ENCODE data around the gene ASB2. TPM values are rescaled to one million over a fixed set of nuclear protein-coding genes. Genes with fewer than 3 reads are reported as not detected.

Gene ASB2
- total RNA-seq, 2 experiments from 2014 or later = 2.4 to 2.5 TPM

DNA sequence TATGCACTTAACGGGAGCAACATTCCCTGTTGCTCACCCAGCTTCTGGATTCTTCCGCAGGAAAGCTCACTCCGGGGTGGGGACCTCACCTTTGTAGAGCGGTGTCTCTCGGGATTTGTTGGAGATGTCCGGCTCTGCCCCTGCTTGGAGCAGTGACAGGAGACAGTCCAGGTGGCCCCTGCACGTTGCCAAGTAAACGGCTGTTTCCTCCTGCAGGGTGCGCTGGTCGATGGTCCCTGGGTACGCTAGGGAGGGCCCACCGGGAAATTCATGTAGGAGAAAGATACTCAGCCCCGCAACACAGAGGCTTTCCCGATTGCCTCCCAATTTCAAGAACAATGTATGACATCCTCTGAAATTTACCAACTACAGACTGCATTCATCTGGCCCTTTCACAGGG is 23.1 kb downstream of the ASB2 start:
- intact Hi-C loops (cut with micrococcal nuclease) = no loop called here
- DNase-seq = no peak
- H3K36me3 Mint-ChIP-seq (ENCODE audit: low read depth) = no peaks in the 10 kb centered on the region
- no peak overlapping the region for H3K27ac Mint-ChIP-seq
- CTCF ChIA-PET = interaction anchor here (0.6 to 5.8 kb wide), 4 partner anchors 14 to 19 kb away, joined by 3 to 67 read pairs (median 6); no protein-coding TSS in a partner anchor
- no peak overlapping the region for H3K4me3 Mint-ChIP-seq
- peaks cover 68% of the 10 kb centered on the region for H3K4me1 Mint-ChIP-seq (ENCODE audit: low read depth)
- H3K27me3 Mint-ChIP-seq (ENCODE audit: low read depth) = no peaks in the 10 kb centered on the region
- H3K9me3 Mint-ChIP-seq = no peaks in the 10 kb centered on the region

DNA sequence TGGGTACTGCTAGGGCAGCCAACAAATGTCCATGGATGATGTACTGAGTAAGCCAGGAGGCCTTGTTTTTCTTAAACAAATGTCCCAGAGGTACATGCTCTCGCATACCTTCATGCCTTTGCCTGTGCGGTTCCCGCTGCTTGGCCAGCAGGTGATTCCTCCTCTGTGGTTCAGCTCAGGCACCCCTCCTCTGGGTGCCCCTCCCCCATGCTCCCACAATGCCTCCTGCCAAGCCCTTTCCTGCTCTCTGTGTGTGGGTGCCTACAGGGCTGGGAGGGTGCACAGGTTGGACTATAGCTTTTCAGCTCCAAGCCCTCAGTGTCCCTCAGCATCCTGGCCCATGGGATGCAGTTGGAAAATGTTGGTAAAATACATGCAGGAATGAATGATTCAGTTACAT is 23.5 kb downstream of the ASB2 start:
- CTCF ChIA-PET = interaction anchor here (0.6 to 5.8 kb wide), 6 partner anchors 8 to 48 kb away, joined by 3 to 67 read pairs (median 6); no protein-coding TSS in a partner anchor
- Mint-ChIP-seq H3K4me1 (ENCODE audit: low read depth) (peaks cover 64% of the 10 kb centered on the region), H3K4me3 (no peak overlapping the region), H3K36me3 (ENCODE audit: low read depth) (no peaks in the 10 kb centered on the region), H3K9me3 (no peaks in the 10 kb centered on the region), H3K27me3 (ENCODE audit: low read depth) (no peaks in the 10 kb centered on the region), H3K27ac (no peak overlapping the region)
- DNase-seq = no peak
- intact Hi-C loops (cut with micrococcal nuclease) = no loop called here

DNA sequence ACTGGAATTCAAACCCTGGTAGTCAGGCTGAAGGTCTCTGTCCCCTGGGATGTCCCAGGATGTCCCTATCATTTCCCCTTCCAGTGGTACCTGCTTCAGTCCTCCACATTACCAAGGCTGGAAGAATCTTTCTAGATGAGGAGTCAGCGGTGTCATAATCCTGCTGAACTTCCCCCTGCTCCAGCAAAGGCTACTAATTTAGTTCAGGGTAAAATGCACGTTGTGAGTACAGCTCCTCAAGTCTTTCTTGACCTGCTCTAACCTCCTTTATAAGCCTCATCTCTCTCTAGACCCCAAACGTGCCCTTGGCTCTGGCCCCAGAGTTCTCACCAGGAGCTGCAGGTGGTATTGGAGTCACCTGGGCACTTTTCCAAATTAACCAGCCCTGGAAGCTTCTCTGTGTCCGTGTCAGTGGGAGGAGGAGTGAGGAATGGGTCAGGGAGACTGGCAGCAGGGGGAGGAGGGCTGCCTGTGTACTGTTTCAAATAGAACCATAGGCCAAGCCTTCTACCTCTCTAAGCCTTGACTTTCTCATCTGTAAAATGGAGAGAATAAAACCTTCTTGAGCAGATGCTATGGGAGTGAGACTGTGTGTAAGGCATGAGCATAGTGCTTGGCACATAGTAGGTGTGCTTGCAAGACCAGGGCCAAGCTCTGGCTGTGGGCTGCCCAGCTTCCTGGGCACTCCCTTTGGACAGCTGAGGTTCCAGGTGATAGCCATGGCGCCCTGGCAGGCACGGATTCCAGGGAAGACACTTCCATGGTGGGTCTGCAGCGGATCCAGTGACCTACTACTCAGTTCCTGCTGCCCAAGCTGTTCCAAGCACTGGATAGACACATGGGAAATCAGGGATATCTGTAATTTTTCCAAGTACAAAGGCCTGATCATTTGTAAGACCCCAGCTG is 24.5 kb downstream of the ASB2 start:
- H3K4me1 Mint-ChIP-seq (ENCODE audit: low read depth) = peaks cover 54% of the 10 kb centered on the region
- CTCF ChIA-PET = interaction anchor here (1.3 to 5.8 kb wide), 6 partner anchors 9 to 49 kb away, joined by 4 to 67 read pairs (median 6); no protein-coding TSS in a partner anchor
- no peak overlapping the region for H3K4me3 Mint-ChIP-seq
- H3K27ac Mint-ChIP-seq = no peak overlapping the region
- no peak for DNase-seq
- H3K36me3 Mint-ChIP-seq (ENCODE audit: low read depth) = no peaks in the 10 kb centered on the region
- H3K27me3 Mint-ChIP-seq (ENCODE audit: low read depth) = no peaks in the 10 kb centered on the region
- no peaks in the 10 kb centered on the region for H3K9me3 Mint-ChIP-seq
- intact Hi-C loops (cut with micrococcal nuclease) = no loop called here

DNA sequence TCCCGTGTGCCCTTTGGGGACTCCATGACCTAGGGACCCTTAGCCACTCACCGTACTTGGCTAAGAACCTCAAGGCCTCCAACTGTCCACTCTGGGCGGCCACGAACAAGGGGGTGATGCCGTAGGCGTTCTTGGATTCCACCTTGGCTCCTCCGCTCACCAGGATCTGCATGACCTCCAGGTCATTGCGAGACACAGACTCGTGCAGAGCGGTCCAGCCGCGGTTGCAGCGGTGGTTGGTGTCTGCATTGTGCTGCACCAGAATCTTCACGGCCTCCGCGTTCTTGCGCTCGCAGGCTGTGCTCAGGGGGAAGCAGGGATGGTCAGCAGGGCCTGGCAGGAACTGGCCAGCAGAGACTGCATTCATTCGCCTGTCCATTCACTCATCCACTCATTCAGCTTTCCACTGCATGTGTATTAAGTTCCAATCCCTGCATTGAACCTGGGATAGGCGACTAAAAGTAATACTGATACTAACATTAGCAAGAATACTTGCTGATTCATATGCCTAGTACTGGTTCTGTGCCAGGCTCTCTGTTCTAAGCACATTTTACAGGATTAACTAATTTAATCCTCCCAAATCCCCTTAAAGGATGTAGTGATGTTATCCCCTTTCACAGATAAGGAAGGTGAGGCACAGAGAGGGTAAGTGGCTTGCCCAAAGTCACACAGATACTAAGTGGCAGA is 25.3 kb downstream of the ASB2 start:
- Mint-ChIP-seq H3K9me3 (no peaks in the 10 kb centered on the region), H3K4me3 (no peak overlapping the region), H3K27me3 (ENCODE audit: low read depth) (no peaks in the 10 kb centered on the region), H3K27ac (no peak overlapping the region), H3K4me1 (ENCODE audit: low read depth) (peaks cover 46% of the 10 kb centered on the region), H3K36me3 (ENCODE audit: low read depth) (no peaks in the 10 kb centered on the region)
- DNase-seq = no peak
- intact Hi-C loops (cut with micrococcal nuclease) = no loop called here
- CTCF ChIA-PET = interaction anchor here (1.0 to 5.8 kb wide), 6 partner anchors 10 to 50 kb away, joined by 4 to 67 read pairs (median 7); no protein-coding TSS in a partner anchor

DNA sequence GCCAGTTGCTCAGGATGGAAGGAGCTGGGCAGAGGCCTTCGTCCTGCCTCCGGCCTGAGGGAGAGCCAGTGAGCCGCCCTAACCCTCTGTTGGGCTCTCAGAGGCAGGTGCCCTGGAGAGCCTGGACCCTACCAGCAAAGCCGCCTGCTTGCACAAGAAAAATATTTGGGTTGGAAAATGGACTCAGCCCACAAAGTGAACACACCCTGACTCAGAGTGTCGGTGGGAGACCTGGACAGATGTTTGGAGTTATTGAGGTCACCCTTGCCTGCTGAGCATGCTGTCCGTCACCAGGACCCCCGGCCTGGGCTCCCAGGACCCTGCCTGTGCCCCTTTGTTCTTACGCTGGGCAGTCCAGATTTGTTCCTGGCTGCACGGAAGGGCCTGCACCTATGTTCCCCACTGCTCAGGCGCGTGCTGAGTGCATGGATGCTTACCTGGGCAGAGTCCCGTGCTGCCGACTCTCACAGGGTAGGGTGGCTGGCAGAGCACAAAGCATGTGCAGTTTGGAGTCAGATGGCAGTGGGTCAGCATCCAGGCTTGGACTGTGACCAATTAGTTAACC is 26.8 kb downstream of the ASB2 start:
- H3K27me3 Mint-ChIP-seq (ENCODE audit: low read depth) = no peaks in the 10 kb centered on the region
- no peaks in the 10 kb centered on the region for H3K36me3 Mint-ChIP-seq (ENCODE audit: low read depth)
- H3K9me3 Mint-ChIP-seq = no peaks in the 10 kb centered on the region
- CTCF ChIA-PET = interaction anchor here (1.6 to 5.8 kb wide), 2 partner anchors 10 to 52 kb away, joined by 10 to 67 read pairs; no protein-coding TSS in a partner anchor
- intact Hi-C loops (cut with micrococcal nuclease) = no loop called here
- no peak overlapping the region for H3K27ac Mint-ChIP-seq
- DNase-seq = no peak
- H3K4me3 Mint-ChIP-seq = no peak overlapping the region
- H3K4me1 Mint-ChIP-seq (ENCODE audit: low read depth) = peaks cover 32% of the 10 kb centered on the region

DNA sequence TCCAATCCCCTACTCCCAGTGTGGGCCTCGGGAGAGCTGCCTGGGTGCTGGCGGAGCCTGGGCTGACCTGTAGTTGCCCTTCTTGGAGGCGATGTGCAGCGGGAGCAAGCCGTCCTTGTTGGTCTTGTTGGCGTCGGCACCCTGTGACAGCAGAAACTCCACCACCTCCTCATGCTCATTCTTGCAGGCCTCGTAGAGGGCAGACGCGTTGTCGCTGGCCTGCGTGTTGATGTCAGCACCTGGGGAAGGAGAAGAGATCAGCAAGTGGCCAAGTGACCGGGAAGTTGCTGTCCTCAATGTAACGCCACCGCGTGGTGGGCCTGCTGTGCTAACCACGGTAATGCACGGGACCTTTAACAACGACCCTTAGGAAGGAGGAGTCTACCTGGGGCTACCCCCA is 29.1 kb downstream of the ASB2 start:
- intact Hi-C loops (cut with micrococcal nuclease) = no loop called here
- H3K36me3 Mint-ChIP-seq (ENCODE audit: low read depth) = no peaks in the 10 kb centered on the region
- DNase-seq = no peak
- CTCF ChIA-PET = interaction anchor here (1.0 to 12.8 kb wide), 3 partner anchors 10 to 22 kb away, joined by 3 to 316 read pairs (median 7); no protein-coding TSS in a partner anchor
- no peak overlapping the region for H3K27ac Mint-ChIP-seq
- no peak overlapping the region for H3K4me3 Mint-ChIP-seq
- H3K27me3 Mint-ChIP-seq (ENCODE audit: low read depth) = no peaks in the 10 kb centered on the region
- peaks cover 13% of the 10 kb centered on the region for H3K4me1 Mint-ChIP-seq (ENCODE audit: low read depth)
- H3K9me3 Mint-ChIP-seq = no peaks in the 10 kb centered on the region

DNA sequence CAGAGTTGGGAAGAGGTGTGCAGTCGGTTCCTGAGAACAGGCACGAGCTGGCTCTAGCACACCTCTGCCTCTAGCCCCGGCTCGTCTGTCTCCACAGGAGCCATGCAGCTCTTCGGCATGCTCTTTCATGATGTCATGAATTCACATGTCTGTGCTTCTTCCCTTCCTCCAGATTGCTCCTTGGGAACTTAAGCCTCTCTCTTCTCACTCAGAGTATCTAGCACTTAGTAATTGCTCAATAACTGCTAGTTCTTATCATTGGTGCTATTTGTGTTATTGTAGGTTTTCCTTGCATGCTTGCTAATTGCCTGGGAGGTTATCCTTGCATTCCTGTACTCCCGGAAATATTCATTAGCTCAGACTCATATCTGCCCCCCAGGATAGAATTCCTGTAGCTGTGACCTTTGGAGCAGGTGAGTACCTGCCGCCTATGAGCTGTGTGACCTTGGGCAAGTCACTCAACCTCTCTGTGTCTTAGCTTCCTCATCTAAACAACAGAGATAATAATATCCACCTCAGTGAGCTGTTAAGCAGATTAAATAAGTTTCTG is 29.8 kb downstream of the ASB2 start:
- peaks cover 7% of the 10 kb centered on the region for H3K4me1 Mint-ChIP-seq (ENCODE audit: low read depth)
- CTCF ChIA-PET = interaction anchor here (1.0 to 12.8 kb wide), 4 partner anchors 9 to 62 kb away, joined by 3 to 316 read pairs (median 6); no protein-coding TSS in a partner anchor
- intact Hi-C loops (cut with micrococcal nuclease) = no loop called here
- H3K9me3 Mint-ChIP-seq = no peaks in the 10 kb centered on the region
- DNase-seq = no peak
- H3K4me3 Mint-ChIP-seq = no peak overlapping the region
- no peaks in the 10 kb centered on the region for H3K27me3 Mint-ChIP-seq (ENCODE audit: low read depth)
- no peak overlapping the region for H3K27ac Mint-ChIP-seq
- no peaks in the 10 kb centered on the region for H3K36me3 Mint-ChIP-seq (ENCODE audit: low read depth)

DNA sequence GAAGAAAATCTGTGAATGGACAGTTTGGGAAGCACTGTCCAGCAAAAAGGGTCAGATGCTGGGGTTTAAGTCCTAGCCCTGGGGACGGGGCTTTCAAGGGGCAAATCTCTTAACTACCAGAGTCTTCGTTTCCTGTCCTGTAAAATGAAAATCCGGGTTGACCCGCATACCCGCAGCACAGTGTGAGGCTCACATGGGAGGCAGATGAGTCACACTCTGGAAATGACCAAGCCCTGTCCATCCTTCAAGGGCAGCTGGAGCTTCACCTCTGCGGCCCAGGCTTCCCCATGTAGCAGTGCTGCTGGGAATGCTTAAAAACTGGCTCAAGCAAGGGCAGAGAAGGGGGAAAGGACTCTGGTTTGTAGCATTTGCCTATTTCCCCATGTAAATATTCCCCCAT is 30.3 kb downstream of the ASB2 start:
- Mint-ChIP-seq H3K9me3 (no peaks in the 10 kb centered on the region), H3K27ac (no peak overlapping the region), H3K4me3 (no peak overlapping the region), H3K36me3 (ENCODE audit: low read depth) (no peaks in the 10 kb centered on the region), H3K4me1 (ENCODE audit: low read depth) (peaks cover 2% of the 10 kb centered on the region), H3K27me3 (ENCODE audit: low read depth) (no peaks in the 10 kb centered on the region)
- intact Hi-C loops (cut with micrococcal nuclease) = no loop called here
- no peak for DNase-seq
- CTCF ChIA-PET = interaction anchor here (1.0 to 12.8 kb wide), 3 partner anchors 9 to 63 kb away, joined by 4 to 316 read pairs (median 7); no protein-coding TSS in a partner anchor

DNA sequence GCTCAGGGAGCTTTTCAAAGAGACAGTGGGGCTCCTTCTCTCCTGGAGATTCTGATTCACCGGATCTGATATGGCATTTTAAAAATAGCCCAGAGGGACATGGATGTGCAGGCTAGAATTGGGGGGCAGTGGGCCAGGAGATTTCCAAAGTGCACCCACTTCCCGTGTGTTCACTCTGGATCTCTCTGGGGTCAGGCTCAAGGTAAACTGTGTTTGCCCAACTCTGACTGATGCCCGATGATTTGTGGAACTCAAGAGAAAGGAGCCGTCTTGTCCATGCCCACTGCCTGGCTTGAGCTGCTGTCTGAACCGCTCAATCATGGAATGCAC is 31.3 kb downstream of the ASB2 start:
- Mint-ChIP-seq H3K9me3 (no peaks in the 10 kb centered on the region), H3K4me3 (no peak overlapping the region), H3K4me1 (ENCODE audit: low read depth) (peaks cover 4% of the 10 kb centered on the region), H3K36me3 (ENCODE audit: low read depth) (no peaks in the 10 kb centered on the region), H3K27me3 (ENCODE audit: low read depth) (no peaks in the 10 kb centered on the region), H3K27ac (no peak overlapping the region)
- intact Hi-C loops (cut with micrococcal nuclease) = no loop called here
- DNase-seq = no peak
- CTCF ChIA-PET = interaction anchor here (12.8 kb wide), 1 partner anchor 24 kb away, joined by 316 read pairs; no protein-coding TSS in a partner anchor

DNA sequence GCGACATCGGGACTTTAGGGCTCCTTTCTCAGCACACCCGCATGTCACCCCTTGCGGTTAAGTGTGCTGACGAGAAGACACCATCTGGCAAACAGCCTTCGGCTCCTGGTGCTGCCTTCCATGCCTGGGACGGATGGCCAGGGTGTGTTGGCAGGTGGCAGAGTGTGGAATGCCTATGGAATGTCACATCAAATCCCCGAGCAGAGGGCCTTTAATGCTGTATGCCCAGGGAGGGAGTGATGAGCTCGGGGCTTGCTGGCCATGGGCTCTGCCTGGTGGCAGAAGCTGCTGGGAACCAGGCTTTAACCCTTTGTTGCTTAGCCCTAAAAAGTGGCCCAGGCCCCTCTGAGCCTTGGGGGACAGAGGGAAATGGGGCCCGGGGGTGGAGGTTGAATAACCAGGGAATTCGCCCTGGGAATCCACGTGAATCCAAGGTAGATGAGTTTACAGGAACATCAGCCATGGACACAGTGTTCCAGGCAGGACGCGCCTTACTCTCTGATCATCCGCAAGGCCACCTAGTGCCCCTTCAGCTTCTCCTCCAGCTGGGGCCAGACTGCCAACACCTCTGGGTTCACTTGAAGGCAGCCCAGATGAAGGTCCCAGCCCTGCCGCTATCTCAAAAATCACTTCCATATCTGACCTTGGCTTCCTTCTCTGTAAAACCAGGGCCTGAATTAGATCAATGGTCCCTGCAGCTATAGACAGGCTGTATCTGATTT is 31.9 kb downstream of the ASB2 start:
- Mint-ChIP-seq H3K27ac (no peak overlapping the region), H3K9me3 (no peaks in the 10 kb centered on the region), H3K27me3 (ENCODE audit: low read depth) (no peaks in the 10 kb centered on the region), H3K4me1 (ENCODE audit: low read depth) (peaks cover 7% of the 10 kb centered on the region), H3K36me3 (ENCODE audit: low read depth) (no peaks in the 10 kb centered on the region), H3K4me3 (no peak overlapping the region)
- intact Hi-C loops (cut with micrococcal nuclease) = no loop called here
- no peak for DNase-seq
- CTCF ChIA-PET = interaction anchor here (12.8 kb wide), 1 partner anchor 25 kb away, joined by 316 read pairs; no protein-coding TSS in a partner anchor

DNA sequence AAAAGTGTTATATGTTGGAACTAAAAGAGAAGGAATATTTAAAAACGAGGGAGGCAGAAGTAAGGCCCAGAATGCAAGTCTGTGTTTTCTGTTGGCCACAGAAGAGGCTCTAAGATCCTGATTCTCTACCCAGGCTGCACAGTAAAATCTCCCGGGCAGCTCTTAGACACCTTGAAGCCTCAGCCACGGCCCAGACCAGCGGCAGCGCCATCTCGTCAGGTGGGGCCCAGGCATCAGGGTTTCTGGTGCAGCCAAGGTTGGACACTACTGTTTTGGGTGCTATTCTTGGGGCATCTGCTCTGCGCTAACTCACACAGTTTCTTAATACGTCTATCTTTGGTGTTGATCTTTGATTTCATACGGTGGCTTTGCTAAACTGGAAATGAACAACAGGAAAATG is 32.4 kb downstream of the ASB2 start:
- no peak for DNase-seq
- no peaks in the 10 kb centered on the region for H3K36me3 Mint-ChIP-seq (ENCODE audit: low read depth)
- peaks cover 7% of the 10 kb centered on the region for H3K4me1 Mint-ChIP-seq (ENCODE audit: low read depth)
- CTCF ChIA-PET = interaction anchor here (9.6 to 12.8 kb wide), 2 partner anchors 25 to 54 kb away, joined by 316 to 384 read pairs; partner anchors contain the start of gene CCDC197
- peaks cover 3% of the 10 kb centered on the region for H3K27me3 Mint-ChIP-seq (ENCODE audit: low read depth)
- no peak overlapping the region for H3K27ac Mint-ChIP-seq
- no peaks in the 10 kb centered on the region for H3K9me3 Mint-ChIP-seq
- no peak overlapping the region for H3K4me3 Mint-ChIP-seq
- intact Hi-C loops (cut with micrococcal nuclease) = no loop called here

Measured in activated naive CD4-positive, alpha-beta T cell treated with anti-CD3 and anti-CD28 coated beads for 36 hours (primary cell).